GM21786 (cell line): ENCODE measurements around the gene RNF149.
"Not testable (repeated sequence)": the region's sequence is repeated elsewhere in the genome, so short reads cannot be mapped to it uniquely, and the experiment has no call there.

ENCODE experiments used
- ATAC-seq: cut with Tn5 transposase; IDR thresholded peaks from one replicate; pipeline ENCODE4 v1.9.1; 2021; ENCODE audit not compliant: unreplicated experiment

Gene RNF149

DNA sequence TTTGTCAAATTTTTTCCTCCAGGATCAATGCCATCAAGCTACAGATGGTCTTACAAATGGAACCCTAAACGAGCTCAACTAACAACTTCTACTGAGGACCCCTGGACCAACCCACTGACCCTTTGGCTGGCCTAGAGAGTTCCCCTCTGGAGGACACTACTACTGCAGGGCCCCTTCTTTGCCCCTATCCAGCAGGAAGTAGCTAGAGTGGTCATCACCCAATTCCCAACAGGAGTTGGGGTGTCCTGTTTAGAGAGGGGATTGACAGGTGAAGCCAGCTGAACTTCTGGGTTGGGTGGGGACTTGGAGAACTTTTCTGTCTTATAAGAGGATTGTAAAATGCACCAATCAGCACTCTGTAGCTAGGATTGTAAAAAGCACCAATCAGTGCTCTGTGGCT is 72.5 kb downstream of the RNF149 start:
- ATAC-seq = not testable (repeated sequence)

DNA sequence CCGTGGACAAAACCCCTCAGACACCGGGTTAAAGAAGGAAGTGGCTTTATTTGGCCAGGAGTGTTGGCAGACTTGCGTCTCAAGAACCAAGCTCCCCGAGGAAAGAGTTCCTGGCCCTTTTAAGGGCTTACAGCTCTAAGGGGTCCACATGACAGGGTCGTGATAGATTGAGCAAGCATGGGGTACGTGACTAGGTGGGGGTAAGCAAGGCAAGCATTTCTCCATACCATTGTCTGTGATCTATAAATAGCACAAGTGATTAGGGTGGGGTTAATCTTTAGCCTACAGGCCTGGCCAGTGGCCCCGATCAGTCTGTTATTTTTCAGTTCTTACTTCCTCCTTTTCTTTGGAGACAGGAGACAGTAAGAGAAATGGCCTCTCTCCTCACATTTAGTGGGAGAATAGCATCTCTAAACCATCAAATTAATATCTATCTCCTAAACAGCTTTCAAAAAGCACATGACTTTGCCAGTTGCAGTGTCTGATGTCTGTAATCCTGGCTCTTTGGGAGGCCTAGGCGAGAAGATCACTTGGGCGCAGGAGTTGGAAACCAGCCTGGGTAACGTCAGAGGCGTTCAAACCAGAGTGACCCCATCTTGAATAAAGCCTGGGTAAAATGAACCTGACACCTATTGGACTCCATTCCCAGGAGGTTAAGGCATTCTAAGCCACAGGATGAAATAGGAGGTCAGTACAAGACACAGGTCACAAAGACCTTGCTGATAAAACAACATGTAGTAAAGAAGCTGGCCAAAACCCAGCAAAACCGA is 74.1 kb downstream of the RNF149 start:
- no peak for ATAC-seq

DNA sequence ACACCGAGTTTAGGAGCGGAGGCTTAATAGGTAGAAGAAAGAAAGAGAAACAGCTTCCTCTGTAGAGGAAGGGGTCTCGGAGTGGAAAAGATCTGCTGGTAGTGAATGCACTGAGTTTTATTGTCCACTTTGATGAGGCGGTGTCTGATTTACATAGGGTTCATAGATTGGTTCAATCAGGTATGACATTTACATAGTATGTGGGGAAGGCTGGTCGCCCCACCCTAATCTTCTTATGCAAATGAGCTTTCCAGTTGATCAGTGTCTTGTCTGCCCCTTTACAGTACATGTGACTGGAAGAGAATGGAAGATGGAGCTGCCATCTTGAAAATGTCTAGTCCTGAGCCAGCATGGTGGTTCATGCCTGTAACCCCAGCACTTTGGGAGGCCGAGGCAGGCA is 75.7 kb downstream of the RNF149 start:
- ATAC-seq = no peak

DNA sequence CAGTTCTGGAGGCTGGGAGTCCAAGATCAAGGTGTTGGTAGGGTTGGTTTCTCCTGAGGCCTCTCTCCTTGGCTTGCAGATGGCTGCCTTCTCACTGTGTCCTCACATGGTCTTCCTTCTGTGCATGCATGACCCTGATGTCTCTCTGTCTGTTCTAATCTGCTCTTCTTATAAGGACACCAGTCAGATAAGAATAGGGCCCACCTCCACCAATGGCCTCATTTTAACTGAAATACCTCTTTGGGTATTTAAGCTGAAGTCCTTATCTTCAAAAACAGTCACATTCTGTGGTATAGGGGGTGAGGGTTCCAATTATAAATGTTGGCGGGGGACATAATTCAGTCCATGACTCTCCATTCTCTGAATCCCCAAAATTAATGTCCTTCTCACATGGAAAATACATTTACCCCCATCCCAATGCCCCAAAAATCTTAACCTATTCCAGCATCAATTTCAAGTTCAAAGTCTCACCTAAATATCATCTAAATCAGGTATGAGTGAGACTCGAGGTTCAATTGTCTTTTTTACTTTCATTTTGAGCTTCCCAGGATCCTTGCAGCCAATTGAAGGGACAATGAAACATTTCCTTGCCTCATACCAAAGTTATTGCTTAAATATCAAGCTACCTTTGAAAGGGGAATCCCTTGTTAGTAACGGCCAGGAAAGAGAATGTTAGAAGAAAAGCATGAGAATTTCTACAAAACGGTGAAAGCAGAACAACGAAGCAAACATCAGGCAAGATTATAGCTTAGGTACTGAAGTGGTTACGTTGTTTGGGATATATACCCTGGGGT is 76.4 kb downstream of the RNF149 start:
- no peak for ATAC-seq

DNA sequence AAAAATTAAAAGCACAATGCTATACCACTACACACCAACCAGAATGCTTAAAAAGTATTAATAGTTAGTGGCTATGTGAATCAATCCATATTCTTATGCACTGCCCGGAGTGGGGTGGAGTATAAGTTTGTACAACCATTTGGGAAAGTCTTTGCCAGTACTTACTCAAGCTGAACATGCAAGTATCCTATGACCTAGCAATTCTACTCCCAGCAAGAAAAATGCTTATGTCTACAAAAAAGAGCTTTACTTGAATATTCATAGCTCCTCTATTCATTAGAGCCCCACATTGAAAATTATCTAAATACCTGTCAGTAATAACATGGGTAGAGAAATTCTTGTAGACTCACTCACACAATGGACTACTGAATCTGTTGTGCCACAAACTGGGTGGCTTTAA is 77.3 kb downstream of the RNF149 start:
- ATAC-seq = no peak

DNA sequence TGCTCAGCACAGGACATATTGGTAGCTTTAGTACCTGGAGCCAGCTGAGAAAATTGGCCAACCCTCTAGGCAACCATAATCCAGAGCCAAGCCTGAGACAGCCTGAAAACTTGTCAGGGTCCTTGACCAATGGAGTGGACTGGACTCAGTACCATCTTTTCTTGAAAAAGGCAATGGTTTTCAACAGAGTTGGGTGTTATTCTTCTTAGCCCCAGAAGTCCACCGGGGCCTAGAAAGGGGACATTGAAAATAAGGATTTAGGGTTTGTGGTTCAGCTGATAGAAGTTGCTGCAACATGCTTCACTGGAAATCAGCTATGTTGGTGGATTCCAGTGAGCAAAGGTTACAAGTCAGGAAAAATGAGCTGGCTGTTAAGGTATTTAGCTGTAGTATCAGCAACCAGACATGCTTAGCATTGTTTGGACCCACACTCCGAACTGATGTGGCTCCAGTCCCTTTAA is 77.9 kb downstream of the RNF149 start:
- ATAC-seq = no peak
